OCI-LY3 (cell line): ENCODE results near the gene ZNF93.
"Not testable (repeated sequence)": the region's sequence is repeated elsewhere in the genome, so short reads cannot be mapped to it uniquely, and the experiment has no call there.

ENCODE experiments used
- H2AFZ ChIP-seq: fragments of 200-600, 300-600 bp; shearing (Covaris generic); 2 replicates; pipeline ENCODE4 v1.6.0; 2014; ENCODE audit warnings: antibody characterized with exemption, low read depth, low read length
- H3K27ac ChIP-seq: fragments of 200-600, 300-600 bp; sonication (generic); 2 replicates; pipeline ENCODE4 v1.5.1; 2014; ENCODE audit warnings: mild to moderate bottlenecking, low read length, moderate library complexity, mixed read lengths
- H3K27me3 ChIP-seq: fragments of 200-600, 300-600 bp; sonication (generic); 2 replicates; pipeline ENCODE4 v1.6.1; 2014; ENCODE audit warnings: low read depth, low read length, mixed read lengths
- H3K36me3 ChIP-seq: fragments of 200-600, 300-600 bp; sonication (generic); replicated peaks from 2 replicates; pipeline ENCODE3; 2014; ENCODE audit warnings: low read depth, low read length, mixed read lengths
- H3K4me1 ChIP-seq: fragments of 300-600, 200-600 bp; sonication (generic); 2 replicates; pipeline ENCODE4 v1.6.1; 2014; ENCODE audit warnings: low read length, mixed read lengths
- H3K4me2 ChIP-seq: fragments of 200-600, 300-600 bp; sonication (generic); 2 replicates; pipeline ENCODE4 v1.6.1; 2014; ENCODE audit warnings: low read length, mixed read lengths
- H3K4me3 ChIP-seq: fragments of 300-600, 200-600 bp; sonication (generic); 2 replicates; pipeline ENCODE4 v1.5.1; 2014; ENCODE audit warnings: antibody characterized with exemption, mild to moderate bottlenecking, low read length, moderate library complexity
- H3K79me2 ChIP-seq: fragments of 300-600, 200-600 bp; shearing (Covaris generic); 2 replicates; pipeline ENCODE4 v1.6.1; 2014; ENCODE audit warnings: mild to moderate bottlenecking, low read length, mixed read lengths
- H3K9ac ChIP-seq: fragments of 300-600, 200-600 bp; shearing (Covaris generic); 2 replicates; pipeline ENCODE4 v1.6.0; 2014; ENCODE audit warnings: mild to moderate bottlenecking, low read length, moderate library complexity
- H3K9me3 ChIP-seq: fragments of 200-600, 300-600 bp; shearing (Covaris generic); 2 replicates; pipeline ENCODE4 v1.6.1; 2014; ENCODE audit warnings: low read length, mixed read lengths; ENCODE audit not compliant: insufficient read depth
- H4K20me1 ChIP-seq: fragments of 200-600, 300-600 bp; sonication (generic); 2 replicates; pipeline ENCODE4 v1.6.1; 2016; ENCODE audit warnings: low read length, mixed read lengths; ENCODE audit not compliant: insufficient read depth
- CTCF ChIP-seq: fragments of 200-600, 300-600 bp; sonication (generic); IDR thresholded peaks from 2 replicates; pipeline ENCODE4 v1.5.1; 2014; ENCODE audit warnings: antibody characterized with exemption, low read length, low read depth
- EZH2phosphoT487 ChIP-seq: fragments of 200-600 bp; shearing (Covaris generic); IDR thresholded peaks from 2 replicates; pipeline ENCODE4 v1.6.1; 2018; ENCODE audit warnings: antibody characterized with exemption, mixed run types, low read depth

Gene ZNF93

GRCh38 chr19:19900139-19900728, 512 bp upstream of the ZNF93 start:
- Histone ChIP-seq H3K27ac (peak overlapping the region; percentile 80), H3K9ac (peak overlapping the region; percentile 94)

DNA sequence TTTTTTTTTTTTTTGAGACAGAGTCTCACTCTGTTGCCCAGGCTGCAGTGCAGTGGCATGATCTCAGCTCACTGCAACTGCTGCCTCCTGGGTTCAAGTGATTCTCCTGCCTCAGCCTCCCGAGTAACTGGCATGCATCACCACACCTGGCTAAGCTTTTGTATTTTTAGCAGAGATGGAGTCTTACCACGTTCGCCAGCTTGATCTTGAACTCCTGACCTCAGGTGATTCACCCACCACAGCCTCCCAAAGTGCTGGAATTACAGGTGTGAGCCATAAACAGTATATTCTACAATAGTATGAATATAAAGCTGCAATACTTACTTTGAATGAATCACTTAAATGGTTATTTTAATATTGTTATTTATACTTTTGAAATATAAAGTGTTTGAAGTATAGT, 6.8 kb downstream of the ZNF93 start:
- not testable (repeated sequence) for H3K9ac ChIP-seq, H3K4me1 ChIP-seq, H3K4me2 ChIP-seq, H3K27ac ChIP-seq, H3K4me3 ChIP-seq, H3K27me3 ChIP-seq, H2AFZ ChIP-seq, H4K20me1 ChIP-seq
- Histone ChIP-seq H3K36me3 (peaks cover 91% of the 10 kb centered on the region), H3K9me3 (peaks cover 33% of the 10 kb centered on the region), H3K79me2 (peaks cover 92% of the 10 kb centered on the region)

More at GRCh38 chr19:19900139-19900728, 512 bp upstream of the ZNF93 start:
- Histone ChIP-seq H3K9me3 (peaks cover 27% of the 10 kb centered on the region), H3K4me3 (peak overlapping the region; percentile 87), H3K27me3 (no peaks in the 10 kb centered on the region), H3K79me2 (peaks cover 45% of the 10 kb centered on the region), H3K4me2 (peak overlapping the region; percentile 80), H3K4me1 (peaks cover 5% of the 10 kb centered on the region; the same call in 1 of the 2 replicates), H3K36me3 (peaks cover 49% of the 10 kb centered on the region), H4K20me1 (no peaks in the 10 kb centered on the region), H2AFZ (peak overlapping the region; percentile 68; the same call in 1 of the 2 replicates)
- no peak for TF ChIP-seq CTCF
- no peak for TF ChIP-seq EZH2phosphoT487

GRCh38 chr19:19909654-19910053, 8.9 kb downstream of the ZNF93 start:
- Histone ChIP-seq H3K4me3 (no peak overlapping the region), H3K79me2 (peaks cover 82% of the 10 kb centered on the region), H3K4me2 (no peak overlapping the region), H3K9ac (no peak overlapping the region), H2AFZ (no peak overlapping the region), H3K36me3 (peaks cover 92% of the 10 kb centered on the region), H4K20me1 (no peaks in the 10 kb centered on the region), H3K9me3 (peaks cover 31% of the 10 kb centered on the region), H3K27ac (no peak overlapping the region), H3K27me3 (no peaks in the 10 kb centered on the region), H3K4me1 (no peaks in the 10 kb centered on the region)
- TF ChIP-seq EZH2phosphoT487 (no peak), CTCF (no peak)

GRCh38 chr19:19911150-19911549, 10.4 kb downstream of the ZNF93 start:
- peaks cover 24% of the 10 kb centered on the region for H3K9me3 ChIP-seq
- H3K4me1 ChIP-seq = no peaks in the 10 kb centered on the region
- H3K36me3 ChIP-seq = peaks cover 89% of the 10 kb centered on the region
- H2AFZ ChIP-seq = no peak overlapping the region
- H3K9ac ChIP-seq = no peak overlapping the region
- no peak overlapping the region for H3K27ac ChIP-seq
- H3K79me2 ChIP-seq = peaks cover 67% of the 10 kb centered on the region
- H3K27me3 ChIP-seq = no peaks in the 10 kb centered on the region
- no peak overlapping the region for H3K4me2 ChIP-seq
- no peaks in the 10 kb centered on the region for H4K20me1 ChIP-seq
- TF ChIP-seq EZH2phosphoT487 (no peak), CTCF (no peak)
- H3K4me3 ChIP-seq = no peak overlapping the region
